HuH-7 (cell line): Measurements from ENCODE around the gene SPAG16.
"Not testable (repeated sequence)": the region's sequence is repeated elsewhere in the genome, so short reads cannot be mapped to it uniquely, and the experiment has no call there.

ENCODE experiments used
- DNase-seq: peaks from one replicate; pipeline ENCODE4 v3.0.0; 2011; ENCODE audit warnings: low spot score

The SPAG16 gene

DNA sequence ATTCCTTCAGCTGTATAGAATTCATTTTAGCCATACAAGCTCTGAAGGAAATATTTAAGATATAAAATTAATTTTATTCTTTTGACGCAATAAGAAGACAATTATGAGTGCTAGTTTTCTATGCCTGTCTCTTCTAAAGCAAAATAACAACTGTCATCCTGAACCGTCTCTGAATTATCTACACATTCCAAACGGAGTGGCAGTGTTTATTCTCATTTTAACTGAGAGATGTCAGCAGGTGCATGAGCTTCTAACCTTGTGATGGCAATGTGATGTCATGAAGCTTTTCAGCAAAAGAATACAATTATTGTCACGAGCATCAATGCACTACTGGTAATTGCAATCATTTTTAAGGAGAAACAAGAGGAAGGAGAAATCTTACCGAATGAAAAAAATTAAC is 274.8 kb downstream of the SPAG16 start:
- DNase-seq, result no peak

DNA sequence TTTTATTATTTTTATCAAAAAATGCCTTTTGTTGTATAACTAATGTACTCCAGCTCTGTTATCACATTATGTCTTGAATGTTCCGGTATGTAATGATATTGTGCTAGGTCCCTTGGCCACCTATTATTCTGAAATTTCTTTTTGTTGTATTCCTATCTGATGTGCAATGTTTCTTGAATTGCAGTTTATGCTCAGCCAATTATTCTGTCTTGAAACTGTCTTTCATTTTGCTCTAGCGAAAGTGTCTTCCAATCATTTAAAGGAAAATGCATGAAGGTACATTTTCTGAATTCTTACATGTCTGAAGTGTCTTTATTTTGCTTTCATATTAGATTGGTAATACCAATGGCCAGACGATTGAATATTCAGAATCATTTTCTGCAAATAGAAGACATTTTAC is 277.5 kb downstream of the SPAG16 start:
- DNase-seq, result no peak

DNA sequence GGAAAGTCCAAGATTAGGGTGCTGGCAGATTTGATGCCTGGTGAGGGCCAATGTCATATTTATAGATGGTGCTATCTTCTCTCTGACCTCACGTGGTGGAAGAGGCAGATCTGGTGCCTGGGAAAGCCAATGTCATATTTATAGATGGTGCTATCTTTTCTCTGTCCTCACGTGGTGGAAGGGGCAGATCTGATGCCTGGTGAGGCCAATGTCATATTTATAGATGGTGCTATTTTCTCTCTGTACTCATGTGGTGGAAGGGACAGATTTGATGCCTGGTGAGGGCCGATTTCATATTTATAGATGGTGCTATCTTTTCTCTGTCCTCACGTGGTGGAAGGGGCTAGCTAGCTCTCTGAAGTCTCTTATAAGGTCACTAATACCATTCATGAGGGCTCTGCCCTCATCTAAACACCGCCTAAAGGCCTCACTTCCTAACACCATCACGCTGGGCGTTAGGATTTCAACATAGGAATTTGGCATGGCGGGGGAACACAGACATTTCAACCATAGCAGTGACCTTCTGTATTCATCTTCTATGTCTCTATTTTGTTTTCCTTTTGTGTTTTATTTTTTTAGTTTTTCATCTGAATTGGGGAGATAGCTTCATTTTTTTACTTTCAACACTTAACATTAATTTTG is 278.4 kb downstream of the SPAG16 start:
- no peak for DNase-seq

DNA sequence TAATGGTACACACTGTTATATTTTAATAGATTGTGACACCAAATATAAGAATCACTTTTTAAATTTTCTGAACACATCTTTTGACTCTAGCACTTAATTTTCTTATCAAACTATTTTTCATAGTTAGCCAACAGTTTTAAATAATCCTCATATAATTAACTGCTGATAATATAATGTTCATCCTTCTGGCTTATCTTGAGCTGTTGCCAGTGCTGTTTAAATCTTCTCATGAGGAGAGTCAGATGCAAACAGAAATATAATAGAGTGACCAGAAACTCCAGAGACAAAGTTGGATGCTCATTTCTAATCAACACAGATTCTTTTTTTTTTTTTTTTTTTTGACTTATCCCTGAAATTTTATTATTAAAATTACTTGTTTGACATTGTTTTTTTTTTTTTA is 282.6 kb downstream of the SPAG16 start:
- no peak for DNase-seq

DNA sequence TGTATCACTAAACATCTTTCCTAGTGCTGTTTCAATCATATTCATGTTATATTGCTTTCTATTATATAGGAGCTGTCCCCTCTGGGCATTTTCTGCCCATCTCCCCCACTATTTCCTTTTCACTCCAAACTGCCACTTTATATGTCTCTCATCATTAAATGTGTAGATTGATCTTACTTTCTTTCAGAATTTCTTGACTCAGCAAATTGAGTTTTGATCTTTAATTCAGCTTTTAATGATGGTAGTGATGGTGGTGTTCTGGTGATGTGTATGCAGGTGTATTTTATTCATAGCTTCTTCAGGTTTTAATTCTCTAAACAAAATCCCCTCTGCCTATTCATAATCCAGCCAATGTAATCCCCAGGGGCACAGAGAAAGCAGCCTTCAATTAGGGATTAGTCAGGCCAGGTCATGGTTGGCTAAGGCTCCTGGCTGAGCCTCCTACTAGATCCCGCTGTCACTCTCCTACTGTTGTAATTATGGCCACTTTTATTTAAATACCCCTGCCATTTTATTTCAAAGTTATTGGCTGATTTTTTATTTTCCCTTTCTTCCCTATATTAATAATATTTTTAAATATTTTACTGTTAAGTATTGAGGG is 325.4 kb downstream of the SPAG16 start:
- no peak for DNase-seq

DNA sequence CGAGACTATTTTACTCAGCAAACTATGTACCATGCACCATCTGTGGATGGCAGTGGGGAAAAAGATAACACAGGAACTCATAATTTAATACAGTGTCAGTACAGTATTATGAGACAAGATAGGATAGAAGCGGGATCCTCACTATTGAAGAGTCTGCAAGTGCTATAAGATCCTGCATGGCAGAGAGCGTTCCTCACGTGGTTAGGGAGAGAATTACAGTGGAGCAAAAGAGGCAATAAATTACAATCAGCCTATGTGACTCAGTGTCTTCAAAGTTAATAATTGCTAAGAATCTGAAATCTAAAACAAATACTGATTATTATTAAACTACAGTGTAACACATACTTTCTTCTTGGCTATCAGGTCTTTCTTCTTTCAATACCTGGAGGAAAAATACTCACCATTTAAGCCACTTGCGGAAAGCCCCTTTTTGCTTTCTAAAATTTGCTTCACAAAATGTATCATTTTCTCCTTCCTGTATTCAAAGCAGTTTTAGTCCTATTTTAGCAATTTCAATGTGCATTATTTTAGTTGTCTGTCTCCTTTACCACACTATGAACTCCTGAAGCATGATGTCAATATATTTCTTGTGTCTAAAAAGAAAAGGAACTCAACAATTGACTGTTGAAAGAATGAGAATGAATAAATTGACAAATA is 342.9 kb downstream of the SPAG16 start:
- no peak for DNase-seq

DNA sequence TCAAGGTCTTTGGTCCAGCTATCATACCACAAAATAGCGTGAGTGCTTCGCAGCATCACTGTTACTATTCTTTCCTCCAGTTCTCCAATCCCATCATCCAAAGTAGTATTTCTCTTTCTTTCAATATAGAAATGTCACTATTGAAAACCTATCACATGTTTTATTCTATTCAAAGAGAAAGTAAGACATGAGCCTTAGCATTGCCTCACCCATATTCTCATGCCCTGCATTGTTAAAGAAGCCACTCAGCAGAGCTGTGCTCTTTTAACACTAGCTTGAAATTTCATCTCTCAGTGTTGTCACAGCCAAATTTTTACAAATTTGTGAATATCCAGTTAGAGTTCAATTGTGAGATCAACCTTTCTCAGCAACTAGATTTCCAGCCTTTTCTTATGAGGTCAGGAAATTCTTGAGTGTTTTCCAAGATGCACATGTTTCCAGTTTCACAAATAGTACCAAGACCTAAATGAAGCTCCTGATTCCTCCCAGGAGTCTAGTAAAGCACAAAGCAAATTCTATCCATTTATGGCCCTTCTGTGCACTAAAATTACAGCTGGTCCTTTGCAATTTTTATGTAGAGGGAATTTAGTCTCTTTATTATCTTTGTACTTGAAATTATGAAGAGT is 343.7 kb downstream of the SPAG16 start:
- no peak for DNase-seq

DNA sequence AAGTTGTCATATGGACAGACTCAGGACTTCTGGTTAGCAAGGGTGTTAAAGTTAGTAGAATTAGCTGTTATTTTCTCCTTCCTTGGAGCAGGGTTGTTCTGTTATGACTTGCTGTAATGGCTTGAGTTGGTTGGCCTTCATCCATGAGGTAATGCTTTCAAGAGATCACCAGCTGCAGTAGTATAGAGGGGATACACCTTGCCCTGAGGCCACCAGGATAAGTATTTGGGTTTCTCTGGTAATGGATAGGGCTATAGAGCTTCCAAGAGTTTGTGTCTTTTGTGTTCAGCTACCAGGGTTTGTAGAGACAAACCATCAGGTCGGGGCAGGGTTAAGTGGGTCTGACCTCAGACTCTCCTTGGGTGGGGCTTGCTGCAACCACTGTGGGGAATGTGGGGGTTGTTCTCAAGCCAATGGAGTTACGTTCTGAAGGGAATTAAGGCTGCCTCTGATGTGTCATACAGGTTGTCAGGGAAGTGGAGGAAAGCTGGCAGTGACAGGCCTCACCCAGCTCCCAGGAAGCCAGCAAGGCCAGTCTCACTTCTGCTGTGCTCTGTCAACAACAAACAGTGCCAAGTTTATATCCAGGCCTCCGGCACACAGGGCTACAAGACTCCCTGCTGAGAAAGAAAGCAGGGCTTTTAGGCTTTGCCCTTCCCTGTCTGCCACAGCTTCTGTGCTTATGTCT is 356.6 kb downstream of the SPAG16 start:
- DNase-seq, result no peak

DNA sequence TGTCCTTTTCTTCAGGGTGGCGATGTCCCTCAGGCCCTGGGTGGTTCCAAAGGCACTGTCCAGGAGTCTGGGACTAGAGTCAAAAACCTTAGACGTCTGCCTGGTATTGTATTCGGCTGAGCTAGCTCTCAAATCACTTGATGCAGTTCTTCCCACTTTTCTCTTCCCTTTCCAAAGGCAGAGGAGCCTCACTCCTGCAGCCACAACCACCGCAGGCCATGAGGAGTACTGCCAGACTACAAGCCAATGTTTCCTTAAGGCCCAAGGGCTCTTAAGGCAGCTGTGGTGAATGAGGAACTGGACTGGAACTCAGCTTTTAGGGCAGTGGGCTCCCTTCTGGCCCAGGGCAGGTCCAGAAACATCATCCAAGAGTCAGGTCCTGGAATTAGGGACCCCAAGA is 360.7 kb downstream of the SPAG16 start:
- DNase-seq, result no peak

DNA sequence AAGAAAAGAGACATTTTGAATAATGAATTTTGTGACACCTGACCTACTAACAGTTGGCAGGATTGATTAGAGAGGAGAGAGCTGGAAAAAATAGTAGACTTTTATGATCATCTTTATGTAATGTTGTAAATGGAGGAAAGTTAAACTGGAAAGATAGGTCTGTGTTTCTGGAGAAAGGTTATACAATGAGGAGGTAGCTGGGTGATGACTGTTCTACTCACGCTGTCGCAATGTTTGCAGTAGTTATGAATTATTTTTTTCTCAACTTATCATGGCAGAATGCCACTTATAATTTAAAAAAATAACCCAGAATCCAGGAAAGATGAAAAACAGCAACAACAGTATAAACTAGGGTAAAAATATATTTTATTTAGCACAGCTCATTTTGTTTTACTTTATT is 364.9 kb downstream of the SPAG16 start:
- DNase-seq, result no peak

DNA sequence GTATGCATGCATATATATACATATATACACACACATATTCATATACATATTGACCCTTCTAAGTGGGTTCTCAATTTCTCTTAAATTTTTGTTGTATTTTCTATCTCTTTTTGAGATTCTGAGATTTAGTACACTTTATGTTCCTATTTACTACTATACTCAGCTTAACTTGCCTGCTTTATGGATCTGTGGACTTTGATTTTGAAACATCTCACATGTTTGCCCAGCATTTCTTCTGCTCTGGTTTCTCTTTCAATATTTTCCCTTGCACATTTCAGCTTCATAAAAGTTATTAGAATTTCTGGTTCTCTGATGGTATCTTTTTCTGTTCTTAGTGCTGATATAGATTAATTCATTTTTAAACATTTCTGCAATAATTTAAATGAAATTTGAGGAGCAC is 380.6 kb downstream of the SPAG16 start:
- no peak for DNase-seq

DNA sequence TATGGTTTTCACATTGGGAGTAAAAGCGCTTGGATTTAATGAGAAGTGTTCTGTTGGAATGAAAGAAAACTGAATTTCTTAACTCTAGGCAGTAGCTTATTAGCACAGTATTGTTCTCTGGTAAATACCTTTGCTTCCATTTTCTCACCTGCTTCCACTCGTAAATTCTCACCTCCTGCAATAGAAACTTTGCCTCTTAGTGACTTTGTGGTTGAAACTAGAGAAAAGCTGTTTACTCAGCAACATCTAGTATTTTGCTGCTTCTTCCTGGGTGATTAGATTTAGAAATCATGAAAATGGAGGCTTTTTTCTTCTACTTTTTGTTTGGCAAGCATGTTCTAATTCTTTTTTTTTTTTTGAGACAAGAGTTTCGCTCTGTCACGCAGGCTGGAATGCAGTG is 385.4 kb downstream of the SPAG16 start:
- no peak for DNase-seq

DNA sequence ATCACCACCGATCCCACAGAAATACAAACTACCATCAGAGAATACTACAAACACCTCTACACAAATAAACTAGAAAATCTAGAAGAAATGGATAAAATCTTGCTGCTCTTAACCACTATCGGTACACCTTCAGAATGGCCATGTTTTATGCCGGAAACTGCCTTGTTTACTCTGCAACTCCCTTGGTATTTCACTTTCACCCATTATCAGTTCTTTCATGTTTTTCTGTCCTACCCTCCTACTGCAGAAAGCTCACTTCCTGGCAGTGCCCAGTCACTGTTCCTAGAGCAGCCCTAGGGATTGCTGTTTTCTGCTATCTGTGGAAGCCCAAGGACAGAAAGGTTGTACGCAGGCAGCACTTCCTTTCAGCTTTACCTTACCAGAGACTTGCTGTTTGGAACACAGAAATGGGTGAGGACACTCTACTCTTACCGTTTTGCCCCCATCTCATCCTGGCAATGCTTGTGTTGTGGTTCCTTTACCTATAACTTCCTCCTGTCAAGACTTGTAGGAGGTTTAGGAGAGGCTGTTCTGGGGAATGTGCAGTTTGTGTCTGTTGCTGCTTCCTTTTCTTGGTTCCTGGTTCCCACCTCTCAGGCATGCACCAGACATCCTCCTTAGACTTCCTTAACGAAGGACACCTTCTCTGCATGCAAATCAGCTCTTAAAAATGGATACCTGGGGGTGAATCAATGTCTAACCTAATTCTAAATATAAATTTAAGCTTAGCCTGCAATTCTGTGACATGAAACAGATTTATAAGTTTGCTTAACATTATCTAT is 394.4 kb downstream of the SPAG16 start:
- no peak for DNase-seq

DNA sequence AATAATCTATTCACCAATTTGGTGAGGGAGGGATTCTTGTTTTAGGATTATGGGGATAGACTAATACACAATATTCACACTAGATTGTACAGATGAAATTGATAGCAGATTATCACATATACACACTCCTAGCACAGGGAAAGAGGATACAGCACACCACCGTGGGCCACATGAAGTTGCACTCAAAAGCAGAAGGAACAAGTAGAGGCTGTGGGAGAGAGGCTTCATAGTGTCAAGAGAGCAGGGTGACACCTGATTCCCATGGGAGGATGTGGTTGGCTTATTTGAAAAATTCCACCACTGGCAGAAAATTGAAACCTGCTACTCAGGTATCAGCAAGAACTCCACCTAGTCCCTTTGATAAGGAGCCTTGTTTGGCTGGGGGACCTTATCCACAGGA is 395.6 kb downstream of the SPAG16 start:
- no peak for DNase-seq

DNA sequence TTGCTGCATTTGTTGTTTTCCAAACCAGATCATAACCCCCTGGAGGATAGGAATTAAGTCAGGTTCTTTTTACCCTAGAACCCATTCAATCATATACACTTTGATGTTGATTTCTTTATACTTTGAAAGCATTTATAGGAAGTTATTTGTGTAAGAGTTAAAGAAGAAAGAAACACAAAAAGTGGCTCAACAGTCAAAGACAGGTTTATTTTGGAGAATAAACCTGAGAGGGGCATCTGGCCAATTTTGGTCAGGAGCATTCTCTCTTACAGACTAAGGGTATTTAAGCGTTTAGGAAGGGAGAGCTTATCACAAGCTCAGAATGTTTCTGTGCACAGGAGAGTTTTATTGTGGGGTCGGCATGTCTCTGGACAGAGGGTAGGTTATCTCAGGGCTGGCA is 398.0 kb downstream of the SPAG16 start:
- DNase-seq, result no peak

DNA sequence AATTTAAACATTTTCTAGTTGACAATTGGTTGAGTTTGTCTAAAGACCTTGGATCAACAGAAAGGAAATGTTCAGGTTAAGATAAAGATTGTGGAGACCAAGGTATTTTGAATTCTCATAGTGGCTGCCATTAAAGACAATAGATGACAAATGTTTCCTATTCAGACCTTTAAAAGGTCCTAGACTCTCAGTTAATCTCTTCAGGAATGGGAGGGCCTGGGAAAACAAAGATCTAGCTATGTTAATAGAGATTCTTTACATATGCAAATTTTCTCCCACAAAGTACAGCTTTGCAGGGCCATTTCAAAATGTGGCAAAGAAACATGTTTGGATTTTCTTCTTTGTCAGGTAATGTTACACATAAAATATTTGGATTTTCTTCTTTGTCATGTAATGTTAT is 403.9 kb downstream of the SPAG16 start:
- no peak for DNase-seq

DNA sequence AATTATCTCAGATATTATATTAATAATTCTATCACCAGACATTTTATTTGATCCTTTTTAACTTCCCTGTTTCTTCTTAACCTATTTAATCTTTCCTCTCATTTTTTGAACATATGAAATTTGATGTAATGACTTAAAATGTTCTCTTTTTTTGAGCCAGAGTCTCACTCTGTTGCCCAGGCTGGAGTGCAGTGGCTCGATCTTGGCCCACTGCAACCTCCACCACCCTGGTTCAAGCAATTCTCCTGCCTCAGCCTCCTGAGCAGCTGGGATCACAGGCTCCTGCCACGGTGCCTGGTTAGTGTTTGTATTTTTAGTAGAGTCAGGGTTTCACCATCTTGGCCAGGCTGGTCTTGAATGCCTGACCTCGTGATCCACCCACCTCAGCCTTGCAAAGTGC is 404.6 kb downstream of the SPAG16 start:
- DNase-seq, result not testable (repeated sequence)

DNA sequence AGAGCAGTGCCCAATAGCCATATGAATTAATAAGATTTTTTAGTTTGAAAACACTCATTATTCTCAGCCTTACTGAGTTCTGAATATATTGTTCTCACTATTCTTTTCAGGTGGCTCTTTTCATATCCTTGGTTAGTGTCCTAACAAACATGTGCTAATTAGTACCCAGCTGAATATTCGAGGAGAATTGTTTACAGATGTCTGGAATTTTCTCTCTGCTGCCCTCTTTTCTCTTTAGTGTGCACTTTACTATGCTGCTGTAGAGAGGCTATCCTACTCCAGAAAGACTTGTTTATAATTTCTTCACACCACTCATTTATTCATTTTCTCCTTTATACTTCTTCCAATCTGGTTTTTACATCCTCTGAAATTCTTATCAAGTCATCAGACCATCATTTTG is 405.3 kb downstream of the SPAG16 start:
- DNase-seq, result no peak

DNA sequence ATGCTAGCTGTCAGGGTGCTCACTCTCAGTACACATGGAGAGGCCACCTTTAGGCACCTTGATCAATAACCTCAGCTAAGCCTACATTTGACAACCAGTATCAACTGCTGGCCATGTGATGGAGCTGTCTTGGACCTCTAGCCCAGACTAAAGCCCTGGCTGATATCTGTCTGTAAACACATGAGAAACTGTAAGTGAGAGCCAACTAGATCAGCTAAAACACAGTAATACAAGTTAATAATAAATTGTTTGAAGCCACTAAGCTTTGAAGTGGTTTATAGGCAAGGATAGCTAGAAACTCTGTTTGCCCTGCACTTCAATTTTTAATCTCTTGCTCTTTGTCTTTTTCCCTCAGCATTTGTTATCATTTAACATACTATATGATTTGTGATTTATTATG is 407.1 kb downstream of the SPAG16 start:
- DNase-seq, result no peak

DNA sequence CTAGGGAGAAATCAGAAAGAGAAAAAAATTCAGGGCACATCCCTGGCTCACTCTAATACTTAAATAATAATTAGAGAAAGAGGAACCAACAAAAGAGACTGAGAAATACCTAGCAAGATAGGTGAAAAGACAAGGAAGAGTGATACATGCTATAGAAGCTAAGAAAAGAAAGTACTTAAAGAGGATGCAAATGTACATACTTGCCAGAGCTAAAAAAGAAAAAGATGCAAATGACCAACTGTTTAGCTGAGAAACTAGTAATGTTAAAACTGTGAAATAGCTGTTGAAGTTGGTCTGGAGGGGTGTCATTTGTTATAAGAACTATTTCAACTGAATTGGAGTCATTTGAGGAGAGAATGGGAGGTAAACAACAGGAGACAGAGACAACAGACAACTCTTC is 412.2 kb downstream of the SPAG16 start:
- no peak for DNase-seq

DNA sequence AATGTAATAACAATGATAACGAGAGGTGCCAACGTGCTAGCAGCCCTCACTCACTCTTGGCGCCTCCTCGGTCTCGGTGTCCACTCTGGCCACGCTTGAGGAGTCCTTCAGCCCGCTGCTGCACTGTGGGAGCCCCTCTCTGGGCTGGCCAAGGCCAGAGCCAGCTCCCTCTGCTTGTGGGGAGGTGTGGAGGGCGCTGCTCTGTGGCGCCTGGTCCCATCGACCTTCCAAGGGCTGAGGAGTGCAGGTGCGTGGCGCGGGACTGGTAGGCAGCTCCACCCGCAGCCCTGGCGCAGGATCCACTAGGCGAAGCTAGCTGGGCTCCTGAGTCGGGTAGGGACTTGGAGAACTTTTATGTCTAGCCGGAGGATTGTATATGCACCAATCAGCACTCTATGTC is 417.1 kb downstream of the SPAG16 start:
- DNase-seq, result not testable (repeated sequence)
